ENCODE data around the gene NMNAT2. TPM values are rescaled to one million over a fixed set of nuclear protein-coding genes. Genes with fewer than 3 reads are reported as not detected.

The NMNAT2 gene
- total RNA-seq, 1 experiment from 2014 or later, result 0.39 TPM

- no peaks in the 10 kb centered on the region for H3K27me3 ChIP-seq (ENCODE audit: control insufficient read depth, insufficient read depth, low read length)
- H3K9me3 ChIP-seq (ENCODE audit: control insufficient read depth, insufficient read depth, low read depth, low read length), result no peaks in the 10 kb centered on the region
- H3K4me3 ChIP-seq (ENCODE audit: low read depth in 2 of 2, low read length in 2 of 2), result no peak overlapping the region
- TF ChIP-seq TCF7L2 (IDR thresholded peaks at IDR 0.05; ENCODE audit: low read depth, low read length) (no peak), CTCF (IDR thresholded peaks at IDR 0.05) (no peak), REST (IDR thresholded peaks at IDR 0.05; ENCODE audit: insufficient read depth in 1 of 2, low read depth in 2 of 2, low read length in 1 of 2) (no peak), POLR2AphosphoS5 (IDR thresholded peaks at IDR 0.05; ENCODE audit: low read depth, low read length) (no peak), SIN3A (IDR thresholded peaks at IDR 0.05; ENCODE audit: borderline replicate concordance, insufficient read depth, low read depth, low read length) (no peak)
- H3K27ac ChIP-seq (ENCODE audit: low read length), result peak overlapping the region; percentile 78; the same call in 1 of the 2 replicates
- in situ Hi-C loops (cut with HindIII; ENCODE audit: low pct_unique_long_range_greater_than_20kb, low sequenced_read_pairs), result no loop called here
- ChIA-PET POLR2A (no interaction called here), CTCF (no interaction called here)
- ATAC-seq, result no peak
- H3K4me1 ChIP-seq (ENCODE audit: control insufficient read depth, insufficient read depth, low read length), result peaks cover 15% of the 10 kb centered on the region
- no peak for DNase-seq (ENCODE audit: low read depth, low spot score)
- no peaks in the 10 kb centered on the region for H3K36me3 ChIP-seq (ENCODE audit: control insufficient read depth, insufficient read depth, low read length)
- BruUV-seq (replicated peaks), result no TSS peak
- intact Hi-C loops (cut with micrococcal nuclease; ENCODE audit: unreplicated experiment), result no loop called here
Measured at GRCh38 chr1:183236158-183236725, 181.9 kb downstream of the NMNAT2 start.

GRCh38 chr1:183235503-183235902 is 182.7 kb downstream of the NMNAT2 start:
- POLR2A ChIA-PET, result no interaction called here
- CTCF ChIA-PET, result interaction anchor here (0.8 to 1.3 kb wide), 4 partner anchors 17 to 281 kb away, joined by 3 to 4 read pairs (median 3); no protein-coding TSS in a partner anchor
- no peak overlapping the region for H3K4me3 ChIP-seq (ENCODE audit: low read depth in 2 of 2, low read length in 2 of 2)
- peaks cover 15% of the 10 kb centered on the region for H3K4me1 ChIP-seq (ENCODE audit: control insufficient read depth, insufficient read depth, low read length)
- in situ Hi-C loops (cut with HindIII; ENCODE audit: low pct_unique_long_range_greater_than_20kb, low sequenced_read_pairs), result no loop called here
- DNase-seq (ENCODE audit: low read depth, low spot score) (no peak), ATAC-seq (no peak)
- H3K27ac ChIP-seq (ENCODE audit: low read length), result peak overlapping the region; percentile 78
- no TSS peak for BruUV-seq (replicated peaks)
- TF ChIP-seq SIN3A (IDR thresholded peaks at IDR 0.05; ENCODE audit: borderline replicate concordance, insufficient read depth, low read depth, low read length) (no peak), REST (IDR thresholded peaks at IDR 0.05; ENCODE audit: insufficient read depth in 1 of 2, low read depth in 2 of 2, low read length in 1 of 2) (no peak), TCF7L2 (IDR thresholded peaks at IDR 0.05; ENCODE audit: low read depth, low read length) (no peak), POLR2AphosphoS5 (IDR thresholded peaks at IDR 0.05; ENCODE audit: low read depth, low read length) (no peak), CTCF (IDR thresholded peaks at IDR 0.05) (no peak)
- intact Hi-C loops (cut with micrococcal nuclease; ENCODE audit: unreplicated experiment), result loop anchor here (2.0 kb wide), 1 partner anchor 273 kb away; no protein-coding TSS in a partner anchor
- no peaks in the 10 kb centered on the region for H3K27me3 ChIP-seq (ENCODE audit: control insufficient read depth, insufficient read depth, low read length)
- no peaks in the 10 kb centered on the region for H3K9me3 ChIP-seq (ENCODE audit: control insufficient read depth, insufficient read depth, low read depth, low read length)
- H3K36me3 ChIP-seq (ENCODE audit: control insufficient read depth, insufficient read depth, low read length), result no peaks in the 10 kb centered on the region

Measured in Panc1 (cell line).